ENCODE measurements around the gene HAPSTR1. TPM values are rescaled to one million over a fixed set of nuclear protein-coding genes. Genes with fewer than 3 reads are reported as not detected.

HAPSTR1 gene
- total and polyA plus RNA-seq, 2 of the 8 experiments (the other 6 are each of a cell fraction or from before 2014, with no cell fraction given): 11.9 to 66.1 TPM

DNA sequence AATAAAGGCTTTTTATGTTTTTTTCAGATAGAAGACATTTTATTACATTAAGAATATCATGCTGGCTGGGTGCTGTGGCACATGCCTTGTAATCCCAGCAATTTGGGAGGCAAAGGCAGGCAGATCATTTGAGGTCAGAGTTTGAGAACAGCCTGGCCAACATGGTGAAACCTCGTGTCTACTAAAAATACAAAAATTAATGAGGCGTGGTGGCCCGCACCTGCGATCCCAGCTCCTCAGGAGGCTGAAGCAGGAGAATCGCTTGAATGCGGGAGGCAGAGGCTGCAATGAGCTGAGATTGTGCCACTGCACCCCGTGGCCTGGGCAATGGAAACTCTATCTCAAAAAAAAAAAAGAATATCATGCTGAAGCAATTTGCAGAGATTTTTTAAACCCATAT, 29.1 kb upstream of the HAPSTR1 start (continued):
- no peak for TF ChIP-seq ATF2 (IDR thresholded peaks at IDR 0.05; ENCODE audit: low read length)
- TF ChIP-seq CHD7 (IDR thresholded peaks at IDR 0.05; ENCODE audit: insufficient replicate concordance, low read length): no peak

Measured in H1 (cell line).